GM19328 (cell line): ENCODE results near the gene WWOX.

Source experiments
- ATAC-seq: cut with Tn5 transposase; IDR thresholded peaks from one replicate; pipeline ENCODE4 v1.9.1; 2021; ENCODE audit warnings: mild to moderate bottlenecking, moderate library complexity; ENCODE audit not compliant: unreplicated experiment

WWOX gene

DNA sequence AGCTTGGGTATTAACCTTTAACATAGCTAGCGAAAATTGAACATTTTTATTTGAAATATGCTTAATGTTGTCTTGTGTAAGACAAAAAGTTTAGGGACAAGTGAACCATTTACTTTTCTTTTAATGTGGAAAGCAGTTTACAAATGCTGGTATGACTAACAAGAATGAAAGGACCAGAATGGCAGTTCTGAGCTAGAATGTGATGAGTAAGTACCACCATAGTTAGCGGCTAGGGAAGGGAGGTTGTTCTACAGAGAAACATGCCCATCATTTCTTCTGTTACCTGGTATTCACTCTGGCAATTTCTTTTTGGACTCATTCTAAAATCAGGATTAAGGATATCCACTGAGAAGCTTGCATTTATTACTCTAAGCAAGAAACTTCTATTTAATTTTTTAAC, 121.1 kb downstream of the WWOX start:
- no peak for ATAC-seq

DNA sequence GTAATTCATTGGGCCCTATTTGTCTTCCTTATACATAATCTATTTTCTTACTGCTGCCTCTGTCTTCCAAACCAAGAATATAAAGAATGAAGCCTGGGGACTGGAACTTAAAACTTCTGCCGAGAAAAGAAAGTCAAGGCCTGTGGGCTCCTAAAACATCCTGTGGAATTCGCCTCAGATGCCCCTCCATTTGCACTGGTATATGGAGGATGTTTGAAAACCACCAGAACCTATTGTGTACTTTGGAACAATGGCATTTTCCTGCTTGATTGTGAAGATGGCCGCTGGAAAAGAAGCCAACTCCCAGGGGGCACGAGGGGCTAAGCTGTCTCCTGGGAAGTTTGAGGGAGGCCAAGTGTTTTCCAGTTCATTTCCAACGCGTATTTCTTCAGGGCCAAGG, 122.4 kb downstream of the WWOX start:
- no peak for ATAC-seq

DNA sequence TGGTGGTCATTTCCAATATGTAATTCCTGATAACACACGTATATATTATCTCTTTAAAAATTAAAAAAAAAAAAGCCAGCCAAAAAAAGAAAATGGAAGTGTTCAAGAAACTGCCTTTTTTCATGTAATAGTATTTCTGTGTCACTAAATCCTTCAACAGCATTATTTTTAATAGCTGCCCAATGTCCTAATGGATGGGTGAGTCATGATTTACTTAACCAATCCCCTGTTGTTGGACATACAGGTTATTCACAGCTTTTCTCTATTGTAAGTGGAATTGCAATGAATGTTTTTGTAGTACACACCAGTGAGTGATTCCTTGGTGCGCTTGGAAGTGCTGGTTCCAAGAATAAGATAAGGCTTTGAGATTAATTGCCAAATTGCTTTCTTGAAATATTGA, 124.9 kb downstream of the WWOX start:
- no peak for ATAC-seq

DNA sequence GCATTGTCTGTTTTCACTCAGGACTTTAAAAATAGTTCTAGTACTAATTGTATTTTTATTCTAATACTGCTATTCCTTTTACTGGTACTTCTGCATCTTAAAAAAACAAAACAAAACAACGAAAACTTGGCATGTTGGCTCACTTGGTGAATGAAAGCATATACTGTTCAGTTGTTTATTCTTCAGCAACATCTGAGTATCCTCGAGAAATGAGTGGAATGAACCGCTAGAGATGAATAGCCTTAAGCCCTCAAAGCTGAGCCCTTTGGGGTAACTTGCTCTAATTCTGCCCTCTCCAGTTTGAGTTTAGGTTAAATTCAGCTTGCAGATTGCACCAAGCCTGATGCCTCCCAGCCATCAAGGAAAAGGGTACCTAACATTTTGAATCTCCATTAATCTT, 126.5 kb downstream of the WWOX start:
- ATAC-seq = no peak

DNA sequence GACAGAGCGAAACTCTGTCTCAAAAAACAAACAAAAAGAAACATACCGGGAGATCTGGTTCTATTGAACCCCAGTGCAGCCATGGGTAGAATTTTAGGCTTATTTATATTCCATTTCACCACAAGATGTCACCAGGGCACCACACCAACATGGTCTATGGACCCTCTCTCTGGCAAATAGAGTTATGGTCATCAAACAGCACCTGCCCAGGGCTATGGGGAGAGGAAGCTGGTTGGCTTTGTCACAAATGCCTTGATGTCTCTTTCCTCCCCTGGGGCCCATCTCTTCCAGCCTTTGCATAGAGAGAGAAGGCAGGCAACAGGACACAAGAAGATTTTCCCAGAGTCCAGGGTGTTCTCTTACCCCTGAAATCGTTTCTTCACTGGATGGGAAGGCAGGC, 128.4 kb downstream of the WWOX start:
- no peak for ATAC-seq

DNA sequence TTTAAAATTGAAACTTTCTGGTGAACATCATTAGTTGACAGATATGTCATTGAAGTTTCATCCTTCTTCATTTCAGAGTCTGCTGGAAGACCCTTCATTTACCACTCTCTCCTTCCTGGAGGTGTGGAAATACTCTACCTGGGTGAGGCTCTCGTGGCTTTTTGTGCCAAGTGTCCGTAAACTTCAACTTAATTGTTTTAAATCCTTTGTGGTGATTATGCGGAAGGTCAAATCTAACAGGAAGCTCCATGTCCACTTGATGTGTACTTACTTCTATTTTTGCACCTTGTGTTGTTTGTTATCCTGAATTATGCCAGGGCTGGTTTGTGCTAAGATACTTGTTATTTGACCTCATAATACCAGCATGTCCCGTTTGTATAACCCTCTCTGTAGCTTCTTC, 129.2 kb downstream of the WWOX start:
- ATAC-seq = no peak

DNA sequence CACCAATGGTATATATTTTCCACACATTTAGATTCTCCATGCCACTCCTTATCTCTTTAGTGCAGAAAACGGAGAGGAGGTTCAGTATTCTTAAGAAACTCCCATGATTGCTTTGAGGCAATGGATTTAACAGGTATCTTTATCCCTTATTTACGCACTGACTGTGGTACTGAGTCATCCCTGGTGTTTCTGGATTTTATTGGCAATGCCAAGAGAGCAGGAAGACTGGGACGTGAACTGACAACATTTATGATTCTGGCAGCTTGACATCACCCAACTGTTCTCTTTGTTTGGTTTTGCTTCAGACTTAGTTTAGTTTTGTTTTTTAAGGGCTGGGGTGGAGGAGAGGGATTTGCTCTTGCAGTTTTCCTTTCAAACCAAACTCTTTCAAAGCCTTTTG, 131.4 kb downstream of the WWOX start:
- ATAC-seq = no peak

DNA sequence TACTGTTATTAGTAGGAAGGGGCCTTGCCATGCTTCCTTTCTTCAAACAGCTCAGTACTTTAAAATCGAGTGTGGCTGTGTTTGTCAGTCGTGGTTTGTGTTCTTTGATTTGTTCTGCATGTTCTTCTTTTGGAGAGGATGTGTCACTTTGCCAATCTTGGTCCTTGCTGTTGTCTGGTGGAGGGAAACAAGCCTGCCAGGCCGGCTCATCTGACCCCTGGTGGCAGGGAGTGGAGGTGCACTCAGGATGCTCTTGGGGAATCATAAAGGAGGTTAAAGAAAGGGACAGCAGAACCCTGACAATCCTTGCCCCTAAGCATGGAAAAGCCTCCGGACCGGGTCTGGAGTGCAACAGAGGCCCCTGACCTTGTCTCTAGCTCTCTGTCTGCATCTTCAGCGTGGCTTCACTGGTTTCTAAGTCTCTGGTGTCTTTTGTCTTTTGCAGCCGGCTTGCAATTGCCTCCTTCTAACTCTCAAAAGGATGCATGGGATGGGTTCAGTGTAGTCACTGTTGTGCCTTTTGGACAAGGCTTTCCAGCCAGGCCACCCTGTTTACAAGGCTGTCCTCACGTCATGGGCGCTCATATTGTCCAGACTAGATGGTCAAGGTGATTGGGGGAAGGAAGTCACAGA, 135.8 kb downstream of the WWOX start:
- ATAC-seq = peak; percentile 65

DNA sequence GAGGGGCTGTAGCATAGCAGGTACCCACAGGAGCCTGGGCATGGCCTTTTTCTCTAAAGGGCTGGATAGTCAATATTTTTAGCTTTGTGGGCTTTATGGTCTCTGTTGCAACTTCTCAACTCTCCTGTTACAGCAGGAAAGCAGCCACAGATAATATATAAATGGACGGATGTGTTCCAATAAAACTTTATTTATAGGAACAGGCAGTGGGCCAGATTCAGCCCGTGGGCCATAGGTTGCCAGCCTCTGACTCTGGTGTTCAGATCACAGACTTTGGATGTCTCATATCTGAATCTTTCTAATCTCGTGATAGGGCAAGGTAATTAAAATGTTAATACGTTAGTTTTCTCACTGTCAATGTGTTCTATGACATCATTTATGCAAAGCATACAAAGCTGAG, 136.4 kb downstream of the WWOX start:
- ATAC-seq = no peak

DNA sequence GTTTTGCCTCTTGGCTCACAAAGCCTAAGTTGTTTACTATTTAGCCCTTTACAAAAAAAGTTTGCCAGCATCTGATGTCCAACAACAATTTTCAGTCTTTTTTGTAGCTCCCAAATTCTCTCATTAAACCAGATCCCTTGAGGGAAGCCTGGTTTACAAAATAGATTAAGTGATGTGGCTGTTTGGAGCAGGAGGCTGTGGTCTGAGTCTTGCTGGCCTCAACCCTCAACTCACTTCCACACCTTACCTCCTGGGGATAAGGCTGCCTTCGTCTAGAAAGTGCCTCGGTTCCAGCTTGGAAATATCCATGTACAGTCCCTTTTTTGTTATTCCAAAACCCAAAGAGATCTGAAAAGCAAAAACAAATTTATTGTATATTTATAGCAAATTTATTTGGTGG, 138.4 kb downstream of the WWOX start:
- ATAC-seq = no peak

DNA sequence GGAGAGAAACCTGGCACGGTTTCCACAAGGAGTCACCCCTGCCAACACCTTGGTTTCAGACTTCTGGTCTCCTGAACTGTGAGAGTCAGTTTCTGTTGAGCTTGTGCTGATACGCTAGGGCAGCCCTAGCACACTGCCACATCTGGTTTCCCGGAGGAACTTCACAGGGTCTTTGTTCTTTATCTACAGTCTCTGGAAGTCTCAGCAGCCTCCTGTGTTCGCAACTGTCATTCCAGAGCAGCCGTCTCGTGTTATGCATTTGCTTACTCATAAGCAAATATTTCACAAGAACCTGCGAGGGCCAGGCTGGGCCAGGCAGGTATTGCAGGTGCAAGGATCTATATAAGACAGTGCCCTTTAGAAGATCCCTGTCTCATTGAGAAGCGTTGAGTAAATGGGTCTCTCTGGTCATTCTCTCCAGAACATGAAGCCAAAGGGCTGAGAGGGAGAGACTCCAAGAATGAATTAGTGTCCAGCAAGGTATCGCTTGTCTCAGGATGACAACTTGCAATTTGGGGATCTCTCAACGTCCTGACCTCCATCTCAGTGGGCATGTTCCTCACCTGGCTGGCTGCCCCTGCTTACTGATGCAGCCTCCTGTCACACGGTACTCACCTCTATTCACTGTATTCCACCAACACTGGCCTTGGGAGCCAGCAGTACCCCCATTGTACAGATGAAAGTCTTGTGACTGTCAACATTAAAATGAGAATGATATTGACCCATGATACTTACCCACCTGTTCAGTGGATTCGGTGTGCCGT, 141.2 kb downstream of the WWOX start:
- ATAC-seq = no peak

DNA sequence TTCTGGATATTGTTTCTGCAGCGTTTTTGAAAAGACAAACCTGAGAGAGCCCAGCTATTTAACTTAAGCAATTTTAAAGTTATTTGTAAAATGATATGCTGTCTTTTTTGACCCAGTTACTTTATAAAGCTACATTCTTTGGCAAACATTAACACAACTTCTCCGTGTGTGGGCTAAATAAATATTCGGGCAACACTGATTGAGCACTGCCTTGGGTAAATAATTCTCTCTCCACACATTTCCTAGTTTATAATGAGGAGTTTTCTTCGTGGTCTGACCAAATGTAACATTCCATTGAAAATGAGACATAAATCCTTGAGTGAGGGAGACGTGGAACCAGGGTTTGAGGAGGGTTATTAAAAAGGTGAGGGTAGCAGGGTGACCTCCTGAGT, 142.8 kb downstream of the WWOX start:
- ATAC-seq = no peak

DNA sequence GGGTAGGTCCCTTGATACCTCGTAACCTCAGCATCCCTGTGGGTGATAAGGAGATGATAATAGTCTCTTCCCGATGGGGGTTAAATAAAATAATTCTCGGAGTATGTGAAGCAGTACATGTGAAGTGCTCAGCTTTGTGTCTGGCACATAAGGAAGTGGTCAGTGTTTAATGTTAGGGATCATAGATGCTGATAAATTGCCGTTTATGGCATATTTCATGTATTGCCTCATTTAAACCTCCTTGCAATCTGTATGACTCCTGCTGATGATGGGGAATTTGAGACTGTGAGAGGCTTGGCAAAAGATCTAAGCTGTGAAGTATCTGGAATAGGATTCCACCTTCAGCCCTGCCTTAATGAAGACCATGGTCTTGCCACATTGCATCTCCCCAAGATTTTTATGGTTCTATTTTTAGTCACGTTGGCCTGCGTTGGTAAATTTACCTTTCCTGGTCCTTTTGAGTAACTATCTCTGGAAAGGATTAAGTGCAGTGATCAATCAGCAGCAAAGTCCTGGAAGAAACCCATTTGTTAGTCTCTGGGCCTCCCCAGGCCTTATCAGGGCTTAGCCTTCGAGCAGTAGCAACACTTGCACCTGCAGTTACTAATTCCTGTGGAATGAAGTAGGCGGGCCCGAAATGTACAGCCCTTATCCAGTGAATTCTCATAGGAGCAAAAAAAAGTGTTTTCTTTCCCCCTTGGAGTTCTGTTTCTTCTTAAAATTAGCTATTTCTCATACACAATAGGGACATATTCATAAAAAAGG, 144.9 kb downstream of the WWOX start:
- no peak for ATAC-seq

DNA sequence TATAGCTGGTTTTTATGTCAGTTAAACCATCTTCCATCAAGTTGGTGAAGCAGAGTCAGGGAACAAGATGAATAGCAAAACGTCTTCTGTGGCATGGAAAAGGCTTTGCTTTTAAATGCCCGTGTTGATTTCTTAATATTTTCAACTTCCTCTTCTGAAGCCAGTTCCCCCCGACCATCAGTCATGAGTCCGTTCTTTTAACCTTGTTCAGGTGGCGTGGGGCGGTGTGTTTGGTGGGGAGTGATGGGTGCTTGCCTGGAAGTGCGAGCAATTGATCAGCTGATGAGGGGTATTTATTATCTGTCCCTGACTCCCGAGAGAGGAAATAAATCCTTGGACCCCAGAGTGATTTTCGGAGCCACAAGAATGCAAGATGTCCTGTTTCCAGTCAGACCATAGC, 147.1 kb downstream of the WWOX start:
- no peak for ATAC-seq

DNA sequence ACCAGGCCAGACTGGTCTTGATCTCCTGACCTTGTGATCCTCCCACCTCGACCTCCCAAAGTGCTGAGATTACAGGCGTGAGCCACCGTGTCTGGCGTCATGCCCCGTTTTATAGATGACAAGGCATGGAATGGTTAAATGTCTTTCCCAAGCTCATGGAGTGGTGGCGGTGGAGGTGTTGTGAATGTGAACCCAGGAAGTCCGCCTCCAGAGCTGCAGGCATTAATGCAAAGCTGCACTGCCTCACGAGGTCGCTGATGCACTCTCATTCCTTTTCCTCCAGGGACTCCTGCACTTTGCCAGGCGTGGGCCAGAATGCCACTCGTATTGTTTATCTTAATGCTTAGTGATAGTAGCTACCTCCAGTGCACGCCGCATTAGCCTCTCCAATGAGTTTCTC, 149.6 kb downstream of the WWOX start:
- ATAC-seq = no peak

DNA sequence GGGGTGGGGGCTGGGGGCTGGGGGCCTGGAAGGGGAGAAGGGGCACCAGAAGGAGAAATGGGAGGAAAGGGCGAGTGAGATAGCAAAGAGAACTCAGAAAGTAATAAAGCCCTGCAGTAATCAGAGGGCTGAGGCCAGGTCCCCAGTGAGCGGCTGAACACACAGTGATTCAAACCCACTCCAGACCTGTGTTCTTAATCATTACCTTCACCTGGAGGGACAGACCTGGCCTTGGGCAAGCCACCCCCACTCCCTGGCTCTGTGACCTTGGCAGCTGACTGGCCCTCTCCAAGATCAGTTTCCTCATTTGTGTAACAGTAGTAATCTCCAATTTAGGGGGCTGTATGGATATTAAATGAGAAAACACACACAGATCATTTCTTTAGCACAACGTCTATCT, 150.4 kb downstream of the WWOX start:
- no peak for ATAC-seq

DNA sequence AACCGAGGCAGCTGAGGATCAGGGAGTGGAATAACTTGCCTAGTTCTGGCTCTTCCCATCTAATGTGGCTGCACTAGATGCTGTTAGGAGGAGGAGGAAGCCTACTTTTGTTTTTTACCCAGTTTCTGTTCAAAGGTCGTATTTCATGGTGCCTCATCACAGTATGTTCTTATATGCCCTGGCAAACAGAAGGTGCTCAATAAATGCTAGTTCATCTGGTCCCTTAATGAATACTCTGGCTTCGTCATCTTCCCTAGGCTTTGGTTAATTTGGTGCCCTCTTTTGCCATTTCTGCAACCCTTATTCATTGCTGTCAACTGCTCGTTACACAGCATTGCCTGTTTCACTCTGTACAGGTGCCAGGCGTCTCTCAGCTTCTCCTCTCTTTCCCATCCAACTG, 151.7 kb downstream of the WWOX start:
- ATAC-seq = no peak

DNA sequence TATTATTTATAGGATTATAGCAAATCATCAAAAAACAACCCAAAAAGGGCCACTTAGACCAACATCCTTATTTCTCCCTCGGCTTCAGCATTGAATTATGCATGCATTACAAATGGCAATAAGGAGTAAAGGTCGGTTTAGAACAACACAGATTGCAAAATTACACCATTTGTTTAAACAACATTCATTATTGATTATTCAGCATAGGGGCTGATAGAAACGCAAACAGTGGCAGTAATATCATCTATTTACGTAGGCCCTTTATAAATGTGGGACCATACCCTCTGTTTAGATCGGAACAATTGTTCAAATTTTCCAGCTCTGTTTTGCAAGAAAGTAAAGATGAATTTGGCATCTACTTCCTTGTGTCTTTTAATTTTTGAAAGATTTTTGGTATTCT, 153.3 kb downstream of the WWOX start:
- ATAC-seq = no peak

DNA sequence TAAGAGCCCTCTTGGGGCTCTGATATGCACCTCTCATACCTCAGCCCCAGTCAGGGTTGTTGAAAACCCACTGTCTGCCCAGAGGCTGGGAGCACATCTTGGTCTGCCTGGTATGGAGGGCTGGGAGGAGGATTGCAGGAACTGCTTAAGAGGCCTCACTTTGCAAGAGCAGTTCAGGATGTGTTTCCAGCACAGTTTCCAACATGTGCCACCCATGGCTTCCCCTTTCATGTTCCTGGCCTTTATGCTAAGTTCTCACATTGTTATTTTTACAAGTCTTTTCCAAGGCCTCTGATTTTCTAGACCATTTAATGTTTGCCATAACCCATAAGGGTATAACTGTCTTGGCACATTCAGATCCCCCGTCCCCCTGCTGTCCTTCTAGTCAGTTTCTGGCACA, 155.4 kb downstream of the WWOX start:
- ATAC-seq = no peak

DNA sequence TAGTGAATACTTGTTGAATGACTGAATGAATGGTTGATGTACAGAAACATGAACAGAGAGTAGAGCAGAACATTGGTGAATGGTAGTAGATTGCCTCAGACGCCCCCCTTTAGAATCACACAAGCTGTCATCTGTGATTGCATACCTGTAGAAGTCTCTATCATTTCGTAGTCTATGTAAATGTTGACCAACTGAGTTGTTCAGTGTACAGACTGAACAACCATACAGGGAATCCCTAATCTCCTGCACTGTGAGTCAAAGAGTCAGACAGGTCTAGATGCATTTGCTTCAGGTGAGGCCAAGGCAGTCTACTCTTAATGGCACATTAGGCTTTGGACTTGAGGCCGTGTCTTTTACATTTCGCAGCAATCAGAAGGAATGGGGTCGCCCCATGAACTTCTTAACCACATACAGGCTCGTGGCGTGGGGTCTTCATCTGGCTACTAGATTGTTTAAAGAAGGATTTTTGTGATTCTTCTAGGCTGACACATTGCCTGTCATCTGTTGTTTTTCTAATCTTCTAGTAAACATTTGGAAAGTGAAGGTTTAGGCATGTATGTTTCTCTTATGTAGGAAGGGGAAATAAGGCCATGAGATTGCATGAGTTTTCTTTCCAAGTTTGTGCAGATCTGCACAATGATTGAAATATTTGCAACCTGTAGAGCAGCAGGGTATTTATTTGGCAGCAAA, 157.4 kb downstream of the WWOX start:
- no peak for ATAC-seq

DNA sequence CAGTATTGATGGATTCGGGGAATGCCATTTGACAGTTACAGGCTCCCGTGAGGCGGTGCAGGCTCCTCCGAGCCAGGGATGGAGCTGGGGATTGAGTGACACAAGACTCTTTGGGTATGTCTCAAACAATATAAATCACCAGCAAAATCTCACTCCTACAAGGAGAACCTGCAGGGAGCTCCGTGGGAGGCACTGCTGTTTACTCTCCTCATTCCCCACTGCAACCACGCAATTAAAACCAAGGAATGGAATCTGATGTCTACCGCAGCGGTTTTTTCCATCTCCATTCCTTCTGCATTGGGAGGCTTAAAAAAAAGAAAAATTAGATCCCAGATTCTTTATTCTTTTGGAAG, 157.9 kb downstream of the WWOX start:
- ATAC-seq = no peak
